GM21619 (cell line): Measurements from ENCODE around the gene CLRN3.

Source experiments
- ATAC-seq: cut with Tn5 transposase; IDR thresholded peaks from one replicate; pipeline ENCODE4 v1.9.1; 2021; ENCODE audit not compliant: unreplicated experiment

Gene CLRN3

GRCh38 chr10:127919418-127920271, 26.9 kb upstream of the CLRN3 start:
- no peak for ATAC-seq

GRCh38 chr10:127918572-127918971, 25.8 kb upstream of the CLRN3 start:
- ATAC-seq: no peak

- ATAC-seq: no peak
Observed at GRCh38 chr10:127916826-127917225, 24.1 kb upstream of the CLRN3 start.

- ATAC-seq: no peak
Observed at GRCh38 chr10:127915324-127915723, 22.6 kb upstream of the CLRN3 start.

- no peak for ATAC-seq
Observed at GRCh38 chr10:127913368-127913759, 20.6 kb upstream of the CLRN3 start.

GRCh38 chr10:127912607-127913367, 20.0 kb upstream of the CLRN3 start:
- ATAC-seq: no peak

DNA sequence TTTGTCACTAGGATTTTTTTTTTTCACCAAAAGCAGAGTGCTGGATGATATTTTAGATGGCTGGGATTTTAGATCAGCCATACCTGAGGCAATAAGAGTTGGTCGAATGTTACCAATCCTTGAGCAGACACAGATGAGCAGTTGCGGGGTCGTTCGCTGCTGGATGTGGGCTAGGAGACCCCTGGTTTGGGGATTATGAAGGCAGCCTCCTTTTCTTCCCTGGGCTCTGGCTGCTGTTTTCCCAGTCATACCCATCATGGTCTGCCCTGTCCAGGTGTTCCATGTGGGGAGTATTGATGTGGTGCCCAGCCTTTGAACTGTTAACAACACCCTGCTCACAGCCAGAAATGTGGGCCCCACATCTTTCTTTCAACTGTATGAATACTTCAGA, 19.1 kb upstream of the CLRN3 start:
- no peak for ATAC-seq

GRCh38 chr10:127911218-127911866, 18.6 kb upstream of the CLRN3 start:
- no peak for ATAC-seq

DNA sequence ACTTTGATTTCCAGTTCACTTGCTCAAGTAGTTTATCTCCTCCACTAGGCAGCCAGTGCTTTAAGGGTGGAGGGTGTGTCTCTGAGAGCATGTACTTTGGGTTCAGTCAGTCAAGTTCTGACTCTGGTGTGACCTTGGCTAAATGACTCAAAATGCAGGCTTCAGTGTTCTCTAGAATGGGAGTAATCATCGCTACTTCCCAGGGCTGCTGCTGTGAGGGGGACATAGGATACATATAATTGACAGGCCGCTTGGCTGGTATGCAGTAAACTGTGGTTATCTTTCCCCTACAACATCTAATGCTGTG, 17.7 kb upstream of the CLRN3 start:
- ATAC-seq: no peak

- no peak for ATAC-seq
Observed at GRCh38 chr10:127909716-127910463, 17.1 kb upstream of the CLRN3 start.

GRCh38 chr10:127908959-127909267, 16.2 kb upstream of the CLRN3 start:
- no peak for ATAC-seq

- ATAC-seq: no peak
Observed at GRCh38 chr10:127908106-127908958, 15.6 kb upstream of the CLRN3 start.

DNA sequence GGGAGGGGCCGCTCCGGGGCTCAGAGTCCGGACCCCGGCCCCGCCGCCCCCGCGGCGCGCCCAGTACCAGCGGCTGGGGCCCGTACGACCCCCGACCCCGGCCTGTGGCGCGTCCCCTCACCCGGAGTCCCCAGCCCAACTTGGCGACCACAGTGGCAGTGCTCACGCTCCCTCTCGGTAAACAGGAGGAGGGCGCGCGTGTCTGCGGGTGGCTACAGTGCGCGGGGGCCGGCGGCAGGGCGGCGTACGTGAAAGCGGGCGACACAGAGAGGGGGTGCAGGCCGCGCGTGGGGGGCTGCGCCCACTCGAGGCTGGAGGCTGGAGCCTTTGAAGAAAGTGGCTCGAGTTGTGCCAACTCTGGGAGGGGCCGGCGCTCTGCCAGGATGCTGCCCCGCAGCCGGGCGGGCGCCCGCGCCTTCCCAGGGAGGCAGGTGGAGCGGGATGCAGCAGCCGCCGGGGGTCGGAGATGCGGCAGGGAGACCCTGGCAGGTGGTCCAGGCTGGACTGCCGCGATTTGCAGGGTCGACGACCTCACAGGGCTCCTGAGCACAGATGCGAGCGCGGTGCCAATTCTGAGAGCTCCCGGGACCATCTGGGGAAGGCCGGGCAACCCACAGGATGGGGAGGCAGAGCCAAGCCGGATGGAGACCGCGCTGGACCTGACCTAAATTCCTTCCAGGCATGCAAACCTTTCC, 14.8 kb upstream of the CLRN3 start:
- ATAC-seq: no peak

DNA sequence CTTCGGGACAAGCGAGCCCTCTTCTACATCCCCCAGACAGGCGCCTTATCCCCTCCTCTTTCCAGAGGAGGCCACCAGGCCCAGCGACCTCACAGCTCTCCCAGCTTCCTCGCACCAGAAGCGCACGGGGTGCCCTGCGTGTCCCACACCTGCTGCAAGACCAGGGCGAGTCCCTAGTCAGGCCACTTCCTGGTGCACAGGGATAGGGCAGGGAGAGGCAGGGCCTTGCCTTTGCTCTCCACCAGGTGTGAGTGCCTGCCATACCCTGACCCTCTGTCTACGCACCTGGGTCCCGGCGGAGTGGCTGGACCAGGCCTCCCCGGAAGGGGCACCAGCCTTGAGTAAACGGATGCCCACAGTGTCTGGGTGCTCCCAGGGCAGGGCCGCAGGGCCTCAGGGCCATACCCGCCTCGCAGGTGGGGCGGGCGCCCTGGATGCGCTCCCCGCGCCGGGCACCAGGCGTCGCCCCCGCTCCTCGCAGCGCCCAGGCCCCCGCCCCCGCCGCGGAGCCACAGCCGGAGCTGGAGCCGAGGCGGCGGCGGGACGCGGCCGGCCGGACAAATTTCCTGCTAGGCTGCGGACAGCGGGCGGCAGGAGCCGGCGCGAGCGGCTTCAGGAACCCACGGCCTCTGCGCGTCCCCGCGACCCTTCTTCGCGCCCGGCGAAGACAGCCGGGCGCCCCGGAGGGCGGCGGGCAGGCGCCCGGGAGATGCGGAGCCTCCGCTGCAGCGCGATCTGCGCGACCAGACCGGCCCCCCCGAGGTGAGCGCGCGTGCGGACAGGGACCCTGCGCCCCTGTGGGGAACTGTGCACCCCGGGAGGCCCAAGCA, 14.0 kb upstream of the CLRN3 start, which contains the start of gene PTPRE:
Gene PTPRE, plus strand, starts transcription at position 556 of the 830 bp plus-strand sequence. CDS start 133,779 bp downstream, outside the sequence.
- peak; percentile 89 for ATAC-seq

DNA sequence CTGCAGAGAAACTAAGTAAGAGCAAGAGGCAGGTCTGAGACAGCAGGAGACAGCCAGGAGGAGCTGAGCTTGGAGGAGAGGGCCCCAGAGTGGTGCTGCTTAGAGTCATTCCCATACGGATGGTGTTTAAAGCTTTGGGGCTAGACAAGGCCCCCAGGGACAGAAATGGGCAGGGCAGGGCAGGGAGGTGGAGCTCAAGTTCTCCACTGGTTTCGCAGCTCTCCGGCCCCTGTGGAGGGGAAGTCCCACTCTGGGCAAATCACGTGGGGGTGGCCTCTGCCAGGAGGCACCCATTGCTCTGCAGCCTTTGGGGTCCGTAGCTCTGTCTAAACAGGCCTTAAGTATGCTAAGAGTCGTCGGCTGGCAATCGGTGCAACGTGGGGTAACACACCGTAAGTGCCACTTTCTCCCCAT, 13.1 kb upstream of the CLRN3 start:
- ATAC-seq: no peak

GRCh38 chr10:127905001-127905847, 12.5 kb upstream of the CLRN3 start:
- ATAC-seq: no peak

DNA sequence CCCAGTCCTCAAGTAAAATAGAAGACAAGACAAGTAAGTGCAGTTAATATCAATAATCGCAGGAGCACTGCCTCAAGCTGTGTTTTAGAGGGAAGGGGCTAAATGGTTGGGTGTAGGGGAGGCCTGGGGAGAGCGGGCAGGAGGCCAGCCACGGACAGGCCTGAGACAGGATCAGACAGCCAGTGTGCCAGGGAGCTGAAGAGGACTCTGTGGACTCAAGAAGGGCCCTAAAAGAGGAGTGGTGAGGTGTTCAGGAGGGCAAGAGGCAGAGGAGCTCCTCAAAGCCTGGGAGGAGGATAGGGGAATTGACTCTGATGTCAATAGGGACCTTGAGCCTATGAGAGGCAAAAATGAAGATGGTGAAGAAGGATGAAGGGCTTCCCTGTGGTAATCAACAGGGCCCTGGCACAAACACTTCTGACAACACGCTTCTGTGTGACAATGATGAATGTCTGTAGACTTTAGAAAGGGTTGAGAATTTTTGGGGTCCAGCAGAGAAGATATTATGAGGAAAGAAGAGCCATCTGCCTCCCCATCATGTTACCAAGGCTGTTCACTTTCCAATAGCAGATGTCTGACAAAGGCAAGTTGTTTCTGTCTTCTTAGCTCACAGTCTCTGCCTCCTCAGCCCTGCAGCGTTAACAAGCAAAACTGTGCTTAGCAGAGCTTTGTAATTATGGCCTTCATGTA, 11.7 kb upstream of the CLRN3 start:
- no peak for ATAC-seq
